Heart right ventricle (tissue), 16 donors: Measurements from ENCODE around the gene GALNT16. TPM values are rescaled to one million over a fixed set of nuclear protein-coding genes. Genes with fewer than 3 reads are reported as not detected.
A peak's percentile ranks its signal among the peaks of the same experiment; 100 is the strongest.

Experiments used
- ATAC-seq, 8 donors: fragments of 200-7000 bp; cut with Tn5 transposase; one replicate each; pipeline ENCODE4 v1.9.1; 2020; ENCODE audit warnings: mild to moderate bottlenecking in 8 of 8, moderate library complexity in 8 of 8, moderate number of reproducible peaks in 1 of 8
- DNase-seq, 2 donors: peaks; one replicate each; pipeline ENCODE4 v3.0.0-alpha.2; 2020
- H3K27ac ChIP-seq, 10 donors: fragments of 200-600 bp; sonication (generic) in 2 of 10; one replicate each; pipeline versions ENCODE4 v1.5.0 to v1.8.0; 2020 to 2022; ENCODE audit warnings: mild to moderate bottlenecking in 3 of 10
- H3K27me3 ChIP-seq, 7 donors: fragments of 200-600 bp; one replicate each; pipeline ENCODE4 v1.8.0; 2021 to 2022; ENCODE audit warnings: mild to moderate bottlenecking in 2 of 7
- H3K36me3 ChIP-seq, 9 donors: fragments of 200-600 bp; sonication (generic) in 1 of 9; one replicate each; pipeline versions ENCODE4 v1.5.0 to v1.8.0; 2020 to 2022; ENCODE audit warnings: mild to moderate bottlenecking in 2 of 9
- H3K4me1 ChIP-seq, 9 donors: fragments of 200-600 bp; sonication (generic) in 1 of 9; one replicate each; pipeline versions ENCODE4 v1.5.0 to v1.8.0; 2020 to 2022; ENCODE audit warnings: mild to moderate bottlenecking in 4 of 9
- H3K4me3 ChIP-seq, 10 donors: fragments of 200-600 bp; sonication (generic) in 2 of 10; one replicate each; pipeline versions ENCODE4 v1.5.0 to v1.8.0; 2020 to 2022; ENCODE audit warnings: mild to moderate bottlenecking in 7 of 10, moderate library complexity in 2 of 10
- H3K9me3 ChIP-seq, 11 donors: fragments of 200-600 bp in 10 of 11; sonication (generic) in 2 of 11; one replicate each; pipeline versions ENCODE4 v1.5.0 to v1.8.0; 2013 to 2022; ENCODE audit warnings: mild to moderate bottlenecking in 2 of 11, control low read depth in 1 of 11, moderate library complexity in 1 of 11
- WGBS, 2 donors: extraction: QIAGEN DNeasy Blood & Tissue Kit; methylation state at CpG; one replicate each; pipeline ENCODE4 v1.1.7; 2013; ENCODE audit warnings: inconsistent platforms in 1 of 2; 5-methylcytosine and 5-hydroxymethylcytosine counted together
- intact Hi-C, 10 donors: fragments of 100-400 bp; cut with DNase I; formaldehyde crosslinking; loops; one replicate each; pipeline versions ENCODE4 v1.11.1 to v1.14.2; 2022
- polyA plus RNA-seq, 2 donors: library from polyadenylated mRNA; stranded (reverse); fragments of 200-250 nt; gene quantifications; one replicate each; pipeline ENCODE4 v1.2.3, GENCODE V29; 2013
- total RNA-seq, 10 donors: library from RNA; stranded (reverse); fragmentation: NEBNext Ultra II Directional in 3 of 10; extraction: Animal tissue kit (Norgen Biotek cat#: 25700) in 3 of 10; gene quantifications; one replicate each; pipeline versions ENCODE4 v1.2.1 to v1.2.4, GENCODE V29; 2021 to 2023
- TF ChIP-seq, protein P1 (sequence below), 9 donors: fragments of 200-600 bp; sonication (generic) in 2 of 9; IDR thresholded peaks; one replicate each; pipeline versions ENCODE4 v1.5.0 to v1.8.0; 2021 to 2022; ENCODE audit warnings: antibody characterized with exemption in 9 of 9, mild to moderate bottlenecking in 5 of 9, moderate library complexity in 1 of 9
- donor health status: Arrhythmogenic right ventricular cardiomyopathy.
- donor health status: ischemic (EF 13 %, LVEDD 7.1; RV severe dilation, severe dysfunction).
- donor health status: healthy with polysubstance abuse.
- donor health status: DM: no; HTN: yes; CAD: no.
- donor health status: DM: no; HTN: no; CAD: no.
- donor health status: ischemic (EF 25% LVEDD 6.9; RV normal size, moderate dysfunction).
- donor health status: ischemic (EF 25% LVEDD 5.7; RV mildly dilated, moderate dysfunction).
- donor health status: healthy.
- donor health status: DM: yes; HTN: yes; CAD: no.
- donor health status: Ischemic cardiomyopathy.
- donor health status: ischemic (EF 35%, LVEDD 5.7; RV mildly dilated, moderate dysfunction).
- donor health status: nonischemic (EF 11% LVEDD 7.7; RV severe dilation, severe dysfunction).
- donor health status: DM: yes; HTN: yes; CAD: no.
- donor health status: PGD.
- donor health status: ischemic (EF 29% LVEDD 5.4; RV normal size, mild dysfunction).
- donor health status: nonischemic (EF 23%, LVEDD 6.1; RV moderate dilation, normal function).

GALNT16 gene
- total and polyA plus RNA-seq, 12 donors: 9.6 to 106 (median 68.3) TPM

DNA sequence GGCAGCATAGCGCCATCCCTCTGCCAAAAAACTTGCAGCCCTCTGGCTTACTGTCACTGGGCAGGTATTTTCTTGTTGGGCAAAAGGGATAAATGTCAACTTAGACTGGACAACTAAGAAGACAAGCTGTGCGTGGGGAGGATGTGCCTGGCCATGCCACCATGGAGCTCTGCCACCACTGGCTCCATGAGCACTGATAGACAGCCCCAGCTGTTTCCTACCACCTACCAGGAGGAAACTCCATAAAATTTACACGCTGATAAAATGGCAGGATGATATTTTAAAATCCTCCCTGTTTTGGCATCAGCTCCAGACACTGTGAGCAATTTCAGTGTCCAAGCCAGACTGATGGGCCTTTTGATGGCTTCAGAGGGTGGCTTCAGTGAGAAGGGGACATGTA lies 7.1 kb upstream of the GALNT16 start:
- H3K27me3 ChIP-seq: peaks cover 0 to 9% (median 0%) of the 10 kb centered on the region in 7 donors
- H3K9me3 ChIP-seq: no peaks in the 10 kb centered on the region
- no peaks in the 10 kb centered on the region for H3K36me3 ChIP-seq
- DNase-seq (no peak), ATAC-seq (no peak)
- TF ChIP-seq, protein P1, sequence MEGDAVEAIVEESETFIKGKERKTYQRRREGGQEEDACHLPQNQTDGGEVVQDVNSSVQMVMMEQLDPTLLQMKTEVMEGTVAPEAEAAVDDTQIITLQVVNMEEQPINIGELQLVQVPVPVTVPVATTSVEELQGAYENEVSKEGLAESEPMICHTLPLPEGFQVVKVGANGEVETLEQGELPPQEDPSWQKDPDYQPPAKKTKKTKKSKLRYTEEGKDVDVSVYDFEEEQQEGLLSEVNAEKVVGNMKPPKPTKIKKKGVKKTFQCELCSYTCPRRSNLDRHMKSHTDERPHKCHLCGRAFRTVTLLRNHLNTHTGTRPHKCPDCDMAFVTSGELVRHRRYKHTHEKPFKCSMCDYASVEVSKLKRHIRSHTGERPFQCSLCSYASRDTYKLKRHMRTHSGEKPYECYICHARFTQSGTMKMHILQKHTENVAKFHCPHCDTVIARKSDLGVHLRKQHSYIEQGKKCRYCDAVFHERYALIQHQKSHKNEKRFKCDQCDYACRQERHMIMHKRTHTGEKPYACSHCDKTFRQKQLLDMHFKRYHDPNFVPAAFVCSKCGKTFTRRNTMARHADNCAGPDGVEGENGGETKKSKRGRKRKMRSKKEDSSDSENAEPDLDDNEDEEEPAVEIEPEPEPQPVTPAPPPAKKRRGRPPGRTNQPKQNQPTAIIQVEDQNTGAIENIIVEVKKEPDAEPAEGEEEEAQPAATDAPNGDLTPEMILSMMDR (IDR thresholded peaks at IDR 0.05): no peak
- H3K27ac ChIP-seq: no peak overlapping the region
- H3K4me1 ChIP-seq: peaks cover 0 to 26% (median 6%) of the 10 kb centered on the region in 9 donors
- H3K4me3 ChIP-seq: no peak overlapping the region
- intact Hi-C loops: loop anchor here in 1 of 10 donors (10.0 kb wide), 1 partner anchor 92 kb away; no protein-coding TSS in a partner anchor
- WGBS, 2 donors: 61 to 68% methylated on average over 3 of the region's 3 CpGs

DNA sequence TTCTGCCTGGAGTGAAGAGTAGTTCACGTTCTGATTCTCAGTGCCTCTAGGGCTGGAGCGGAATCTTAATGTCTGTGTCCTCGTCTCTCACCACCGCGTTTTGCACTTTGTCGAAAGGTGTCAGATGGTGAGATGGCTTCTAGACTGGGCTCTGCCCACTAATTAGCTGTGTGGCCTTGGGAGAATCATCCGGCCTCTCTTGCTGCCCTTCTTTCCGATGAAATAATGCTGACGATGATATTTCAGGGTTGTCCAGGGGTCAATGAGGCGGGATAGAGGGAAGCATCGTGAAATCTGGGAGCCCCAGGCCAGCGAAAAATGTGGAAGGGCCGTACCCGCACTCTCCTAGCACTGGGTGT lies 811 bp upstream of the GALNT16 start:
- no peak for DNase-seq
- Histone ChIP-seq H3K27ac (peak overlapping the region in 8 of 10 donors; percentile 72 to 86 (median 82)), H3K27me3 (peaks cover 0 to 71% (median 19%) of the 10 kb centered on the region in 7 donors), H3K9me3 (no peaks in the 10 kb centered on the region), H3K4me1 (peaks cover 6 to 57% (median 40%) of the 10 kb centered on the region in 9 donors), H3K36me3 (no peaks in the 10 kb centered on the region), H3K4me3 (peak overlapping the region; percentile 33 to 87 (median 72))
- TF ChIP-seq, protein P1 (IDR thresholded peaks at IDR 0.05): no peak
- WGBS, 2 donors: 21 to 29% methylated on average over 14 of the region's 14 CpGs
- ATAC-seq: no peak
- intact Hi-C loops: loop anchor here in 3 of 10 donors (5.0 to 10.0 kb wide), 3 partner anchors 86 to 203 kb away; no protein-coding TSS in a partner anchor

DNA sequence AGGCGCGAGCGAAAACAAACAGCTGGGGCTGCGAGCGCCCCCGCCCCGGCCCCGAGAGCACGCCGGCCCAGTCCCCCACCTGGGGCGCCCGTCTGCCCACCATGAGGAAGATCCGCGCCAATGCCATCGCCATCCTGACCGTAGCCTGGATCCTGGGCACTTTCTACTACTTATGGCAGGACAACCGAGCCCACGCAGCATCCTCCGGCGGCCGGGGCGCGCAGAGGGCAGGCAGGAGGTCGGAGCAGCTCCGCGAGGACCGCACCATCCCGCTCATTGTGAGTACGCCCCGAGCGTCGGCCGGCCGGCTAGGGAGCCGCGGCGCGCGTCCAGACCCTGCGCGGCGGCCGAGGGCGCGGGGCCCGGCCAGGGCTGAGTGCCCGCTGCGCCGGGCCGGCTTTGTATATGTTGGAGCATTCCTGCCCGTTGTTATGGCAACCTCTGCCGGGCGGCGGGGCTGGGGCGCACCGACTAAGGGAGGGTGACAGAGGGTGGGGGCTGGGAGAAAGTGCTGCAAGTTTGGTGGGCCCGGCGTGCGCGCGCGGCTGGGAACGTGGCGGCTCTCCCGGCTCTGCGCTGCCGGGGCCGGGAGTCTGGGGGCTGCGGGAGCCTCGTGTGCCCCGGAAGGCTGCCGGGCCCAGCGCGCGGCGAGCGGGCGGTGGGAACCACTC lies 367 bp downstream of the GALNT16 start:
- intact Hi-C loops: loop anchor here in 3 of 10 donors (2.0 to 10.0 kb wide), 3 partner anchors 28 to 56 kb away; no protein-coding TSS in a partner anchor
- Histone ChIP-seq H3K9me3 (no peaks in the 10 kb centered on the region), H3K36me3 (no peaks in the 10 kb centered on the region), H3K4me1 (peaks cover 6 to 66% (median 47%) of the 10 kb centered on the region in 9 donors), H3K4me3 (peak overlapping the region; percentile 33 to 87 (median 72)), H3K27ac (peak overlapping the region; percentile 47 to 86 (median 81)), H3K27me3 (peaks cover 0 to 74% (median 19%) of the 10 kb centered on the region in 7 donors)
- WGBS, 2 donors: 0 to 1% methylated on average over 78 of the region's 78 CpGs
- ATAC-seq (peak in 5 of 8 donors; percentile 7 to 22 (median 11)), DNase-seq (peak in 1 of 2 donors; percentile 43)
- TF ChIP-seq, protein P1 (IDR thresholded peaks at IDR 0.05): no peak

DNA sequence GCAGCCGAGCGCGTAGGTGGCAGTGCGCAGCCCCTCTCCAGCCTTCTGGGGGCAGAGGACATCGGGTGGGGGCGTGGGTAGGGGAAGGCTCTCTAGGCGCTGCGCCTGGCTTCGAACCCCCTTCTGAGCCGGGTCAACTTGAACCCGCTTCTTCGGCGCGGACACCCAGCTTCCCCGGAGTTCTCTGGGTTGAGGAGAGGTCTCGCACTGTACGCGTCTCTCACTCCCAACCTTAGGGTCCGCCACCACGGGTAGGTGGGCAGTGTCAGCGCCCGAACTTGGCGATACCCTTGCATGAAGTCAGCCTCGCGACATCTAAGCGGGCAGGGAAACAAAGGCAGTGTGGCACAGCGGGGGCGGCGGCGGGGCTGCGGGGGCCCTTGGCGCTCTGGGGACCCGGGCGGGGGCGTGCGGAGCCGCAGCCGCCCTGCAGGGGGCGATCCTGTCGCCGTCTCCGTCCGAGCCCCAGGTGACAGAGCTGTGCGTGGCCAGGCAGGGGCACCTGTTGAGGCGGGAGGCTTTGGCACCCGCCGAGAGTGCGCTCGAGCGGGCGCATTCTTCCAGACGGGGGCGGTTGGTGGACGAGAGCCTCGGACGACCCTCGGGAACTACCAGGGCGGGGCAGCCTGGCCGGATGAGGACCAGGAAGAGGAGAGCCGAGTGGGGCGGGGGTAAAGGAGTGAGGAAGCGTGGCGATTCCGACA lies 1.1 kb downstream of the GALNT16 start:
- TF ChIP-seq, protein P1 (IDR thresholded peaks at IDR 0.05): peak; percentile 63 to 86 (median 80)
- intact Hi-C loops: loop anchor here in 3 of 10 donors (2.0 to 10.0 kb wide), 3 partner anchors 28 to 56 kb away; no protein-coding TSS in a partner anchor
- WGBS, 2 donors: 1% methylated on average over 64 of the region's 64 CpGs
- H3K27ac ChIP-seq: peak overlapping the region; percentile 47 to 86 (median 81)
- peak in 1 of 2 donors; percentile 67 for DNase-seq
- H3K4me1 ChIP-seq: peaks cover 6 to 69% (median 49%) of the 10 kb centered on the region in 9 donors
- H3K9me3 ChIP-seq: no peaks in the 10 kb centered on the region
- ATAC-seq: peak; percentile 59 to 82 (median 77)
- H3K27me3 ChIP-seq: peaks cover 0 to 74% (median 19%) of the 10 kb centered on the region in 7 donors
- H3K4me3 ChIP-seq: peak overlapping the region; percentile 33 to 87 (median 72)
- H3K36me3 ChIP-seq: no peaks in the 10 kb centered on the region
